CD14-positive monocyte (primary cell): ENCODE results near the gene SAMHD1. TPM values are rescaled to one million over a fixed set of nuclear protein-coding genes. Genes with fewer than 3 reads are reported as not detected.
A peak's percentile ranks its signal among the peaks of the same experiment; 100 is the strongest.
"Not testable (repeated sequence)": the region's sequence is repeated elsewhere in the genome, so short reads cannot be mapped to it uniquely, and the experiment has no call there.

Experiments used
- DNase-seq, 3 donors: peaks; one replicate each; pipeline ENCODE4 v3.0.0-alpha.2; 2011 to 2022
- H2AFZ ChIP-seq: 2 replicates; pipeline ENCODE4 v1.6.0; 2012; ENCODE audit warnings: mild to moderate bottlenecking, low read depth, low read length, inconsistent platforms; ENCODE audit not compliant: insufficient read depth, poor library complexity, severe bottlenecking
- H3K27ac ChIP-seq, 2 donors: 1 replicate in 1 of 2; 2 replicates in 1 of 2; pipeline ENCODE4 v1.5.1; 2012 to 2013; ENCODE audit warnings: low read length in 2 of 2, control low read depth in 1 of 2, inconsistent platforms in 1 of 2, low read depth in 1 of 2, mild to moderate bottlenecking in 1 of 2
- H3K27me3 ChIP-seq, 2 donors: one replicate each; pipeline versions ENCODE4 v1.6.0 to v1.6.1; 2011 to 2013; ENCODE audit warnings: low read length in 2 of 2; ENCODE audit not compliant: control insufficient read depth in 2 of 2, insufficient read depth in 2 of 2
- H3K36me3 ChIP-seq, 2 donors: replicated peaks in 1 of 2; 1 replicate in 1 of 2; 2 replicates in 1 of 2; pipeline versions ENCODE4 v1.5.1 to v1.6.1; 2012 to 2013; ENCODE audit warnings: low read length in 2 of 2, control low read depth in 1 of 2, inconsistent platforms in 1 of 2, mild to moderate bottlenecking in 1 of 2; ENCODE audit not compliant: insufficient read depth in 2 of 2, control insufficient read depth in 1 of 2
- H3K4me1 ChIP-seq, 2 donors: 1 replicate in 1 of 2; 2 replicates in 1 of 2; pipeline versions ENCODE4 v1.5.1 to v1.6.1; 2012 to 2013; ENCODE audit warnings: low read length in 2 of 2, control low read depth in 1 of 2, inconsistent platforms in 1 of 2, mild to moderate bottlenecking in 1 of 2, moderate library complexity in 1 of 2; ENCODE audit not compliant: insufficient read depth in 2 of 2, control insufficient read depth in 1 of 2
- H3K4me2 ChIP-seq: replicated peaks from 2 replicates; pipeline ENCODE3; 2012; ENCODE audit warnings: low read length, moderate library complexity, mild to moderate bottlenecking; ENCODE audit not compliant: poor library complexity, severe bottlenecking; ENCODE audit errors: extremely low read depth
- H3K4me3 ChIP-seq, 3 experiments: fragments of 200-600 bp in 1 of 3; sonication (generic) in 1 of 3; replicated peaks in 1 of 3; 1 replicate in 2 of 3; 2 replicates in 1 of 3; pipeline ENCODE4 v1.5.1; 2011 to 2013; ENCODE audit warnings: low read length in 3 of 3, mild to moderate bottlenecking in 3 of 3, control low read depth in 2 of 3, low read depth in 2 of 3, inconsistent platforms in 1 of 3, moderate library complexity in 1 of 3
- H3K79me2 ChIP-seq: 2 replicates; pipeline ENCODE4 v1.6.0; 2012; ENCODE audit warnings: mild to moderate bottlenecking, control low read depth, inconsistent platforms, low read length, moderate library complexity; ENCODE audit not compliant: insufficient read depth
- H3K9ac ChIP-seq: 2 replicates; pipeline ENCODE4 v1.6.0; 2017; ENCODE audit warnings: low read length, mild to moderate bottlenecking; ENCODE audit not compliant: insufficient read depth, poor library complexity, severe bottlenecking
- H3K9me3 ChIP-seq, 2 donors: replicated peaks in 1 of 2; 1 replicate in 1 of 2; 2 replicates in 1 of 2; pipeline versions ENCODE4 v1.5.1 to v1.6.1; 2012 to 2013; ENCODE audit warnings: low read length in 2 of 2, control low read depth in 1 of 2; ENCODE audit not compliant: control insufficient read depth in 1 of 2, insufficient read depth in 1 of 2
- H4K20me1 ChIP-seq: 2 replicates; pipeline ENCODE4 v1.6.0; 2012; ENCODE audit warnings: mild to moderate bottlenecking, low read length, control low read depth, moderate library complexity; ENCODE audit not compliant: insufficient read depth
- H3K27ac Mint-ChIP-seq, 7 donors: one replicate each; pipeline ENCODE4 v1.8.0; 2020; ENCODE audit warnings: mild to moderate bottlenecking in 7 of 7, mixed read lengths in 7 of 7, moderate library complexity in 6 of 7, inconsistent platforms in 2 of 7
- H3K27me3 Mint-ChIP-seq, 3 donors: one replicate each; pipeline ENCODE4 v1.8.0; 2021 to 2022; ENCODE audit warnings: low read depth in 3 of 3, mild to moderate bottlenecking in 3 of 3, mixed read lengths in 3 of 3, moderate library complexity in 3 of 3, inconsistent platforms in 1 of 3
- H3K36me3 Mint-ChIP-seq, 2 donors: one replicate each; pipeline ENCODE4 v1.8.0; 2020; ENCODE audit warnings: mixed read lengths in 2 of 2, inconsistent platforms in 1 of 2, mild to moderate bottlenecking in 1 of 2
- H3K4me1 Mint-ChIP-seq: one replicate; pipeline ENCODE4 v1.8.0; 2020; ENCODE audit warnings: mild to moderate bottlenecking, mixed read lengths
- H3K4me3 Mint-ChIP-seq, 2 donors: one replicate each; pipeline ENCODE4 v1.8.0; 2020; ENCODE audit warnings: mild to moderate bottlenecking in 2 of 2, mixed read lengths in 2 of 2, moderate library complexity in 1 of 2
- H3K9me3 Mint-ChIP-seq, 7 donors: one replicate each; pipeline ENCODE4 v1.8.0; 2020 to 2022; ENCODE audit warnings: mixed read lengths in 7 of 7, mild to moderate bottlenecking in 6 of 7, moderate library complexity in 6 of 7, inconsistent platforms in 2 of 7
- CTCF ChIP-seq: fragments of 200-600 bp; IDR thresholded peaks from one replicate; pipeline ENCODE4 v1.8.0; 2022; ENCODE audit warnings: antibody characterized with exemption, mild to moderate bottlenecking
- WGBS: methylation state at CpG from one replicate; pipeline ENCODE4 v1.1.5; 2013; ENCODE audit warnings: missing lambda C conversion rate; ENCODE audit not compliant: insufficient coverage; 5-methylcytosine and 5-hydroxymethylcytosine counted together
- intact Hi-C, 2 donors: fragments of 100-400 bp; cut with micrococcal nuclease; formaldehyde crosslinking; loops; one replicate each; pipeline versions ENCODE4 v1.15.0 to v1.15.1; 2023
- polyA plus RNA-seq, 3 donors: library from polyadenylated mRNA; depleted of rRNA in 1 of 3; unstranded in 2 of 3; stranded (reverse) in 1 of 3; fragments of 300-500 nt in 2 of 3; fragments of >200 nt in 1 of 3; fragmentation: Illumina TruSeq in 2 of 3; gene quantifications; 1 replicate in 2 of 3; 2 replicates in 1 of 3; pipeline ENCODE4 v1.2.3, GENCODE V29; 2012 to 2021

The SAMHD1 gene
- polyA plus RNA-seq, 3 donors = 232 to 796 (median 590) TPM

- Histone ChIP-seq H3K27ac (no peak within 1 kb of the TSS), H3K4me1 (peaks cover 11 to 14% of the 10 kb centered on the region in 2 donors), H4K20me1 (no peaks in the 10 kb centered on the region), H3K4me3 (no peak within 1 kb of the TSS), H3K27me3 (no peaks in the 10 kb centered on the region), H3K9ac (no peak within 1 kb of the TSS), H3K4me2 (no peak within 1 kb of the TSS), H3K9me3 (no peaks in the 10 kb centered on the region), H2AFZ (no peak within 1 kb of the TSS), H3K36me3 (peaks cover 0 to 10% of the 10 kb centered on the region in 2 donors), H3K79me2 (no peaks in the 10 kb centered on the region)
- no peak for DNase-seq
- Mint-ChIP-seq H3K4me3 (no peak within 1 kb of the TSS), H3K9me3 (no peaks in the 10 kb centered on the region), H3K36me3 (peaks cover 5 to 17% of the 10 kb centered on the region in 2 donors), H3K27ac (peak within 1 kb of the TSS in 4 of 7 donors; percentile 24 to 68 (median 44)), H3K4me1 (peaks cover 16% of the 10 kb centered on the region), H3K27me3 (peaks cover 2 to 5% (median 2%) of the 10 kb centered on the region in 3 donors)
- intact Hi-C loops = no loop called here
- no peak for TF ChIP-seq CTCF
- whole genome bisulfite sequencing = 96% methylated on average over 6 of the region's 14 CpGs
These were observed 75.6 kb downstream of the SAMHD1 start, which contains the start of gene TLDC2 for GRCh38 chr20:36875702-36876472. Gene TLDC2 (plus strand): TSS chr20:36876138. CDS start chr20:36876175, 37 bp downstream.

- H3K9ac ChIP-seq, H3K27me3 ChIP-seq, H3K27ac ChIP-seq, H3K4me3 ChIP-seq, H3K27me3 Mint-ChIP-seq, H3K4me2 ChIP-seq, H3K9me3 ChIP-seq, intact Hi-C loops, H2AFZ ChIP-seq, H4K20me1 ChIP-seq, H3K4me3 Mint-ChIP-seq, H3K9me3 Mint-ChIP-seq, H3K36me3 Mint-ChIP-seq, H3K36me3 ChIP-seq, DNase-seq, H3K79me2 ChIP-seq: not testable (repeated sequence)
- WGBS = 100% methylated on average over 3 of the region's 5 CpGs
- H3K4me1 ChIP-seq = peaks cover 11 to 14% of the 10 kb centered on the region in 2 donors
- H3K27ac Mint-ChIP-seq = peak overlapping the region in 2 of 7 donors; percentile 24 to 68
- H3K4me1 Mint-ChIP-seq = peaks cover 16% of the 10 kb centered on the region
These were observed 76.4 kb downstream of the SAMHD1 start for GRCh38 chr20:36875093-36875492.
